GM12874 (cell line): Measurements from ENCODE around the gene ACCSL.

Source experiments
- CTCF ChIP-seq: IDR thresholded peaks from 2 replicates; pipeline ENCODE4 v1.5.1; 2011; ENCODE audit warnings: low read depth, mild to moderate bottlenecking, control low read depth, low read length, moderate library complexity; ENCODE audit not compliant: insufficient read depth

Gene ACCSL

DNA sequence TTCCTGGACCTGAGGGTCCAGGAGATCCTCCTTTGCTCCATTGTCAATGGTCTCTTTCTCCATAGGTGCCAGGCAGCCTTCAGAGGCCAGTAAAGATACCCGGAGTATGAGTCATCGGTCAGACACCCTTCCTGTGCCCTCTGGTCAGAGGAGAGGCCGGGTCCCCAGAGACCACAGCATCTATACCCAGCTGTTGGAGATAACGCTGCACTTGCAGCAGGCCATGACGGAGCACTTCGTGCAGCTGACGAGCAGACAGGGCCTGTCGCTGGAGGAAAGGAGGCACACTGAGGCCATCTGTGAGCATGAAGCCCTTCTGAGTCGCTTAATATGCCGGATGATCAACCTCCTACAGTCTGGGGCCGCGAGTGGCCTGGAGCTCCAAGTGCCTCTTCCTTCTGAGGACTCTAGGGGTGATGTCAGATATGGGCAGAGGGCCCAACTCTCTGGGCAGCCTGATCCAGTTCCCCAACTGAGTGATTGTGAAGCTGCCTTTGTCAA is at the start of gene ACCSL:
Gene ACCSL, plus strand, starts transcription at position 51 of the 501 bp plus-strand sequence. Its CDS starts 56 bp downstream, at position 107.
- TF ChIP-seq CTCF: no peak

GRCh38 chr11:43998308-43998707 is 49.5 kb upstream of the ACCSL start:
- no peak for TF ChIP-seq CTCF

GRCh38 chr11:44000731-44001130 is 47.0 kb upstream of the ACCSL start:
- no peak for TF ChIP-seq CTCF

DNA sequence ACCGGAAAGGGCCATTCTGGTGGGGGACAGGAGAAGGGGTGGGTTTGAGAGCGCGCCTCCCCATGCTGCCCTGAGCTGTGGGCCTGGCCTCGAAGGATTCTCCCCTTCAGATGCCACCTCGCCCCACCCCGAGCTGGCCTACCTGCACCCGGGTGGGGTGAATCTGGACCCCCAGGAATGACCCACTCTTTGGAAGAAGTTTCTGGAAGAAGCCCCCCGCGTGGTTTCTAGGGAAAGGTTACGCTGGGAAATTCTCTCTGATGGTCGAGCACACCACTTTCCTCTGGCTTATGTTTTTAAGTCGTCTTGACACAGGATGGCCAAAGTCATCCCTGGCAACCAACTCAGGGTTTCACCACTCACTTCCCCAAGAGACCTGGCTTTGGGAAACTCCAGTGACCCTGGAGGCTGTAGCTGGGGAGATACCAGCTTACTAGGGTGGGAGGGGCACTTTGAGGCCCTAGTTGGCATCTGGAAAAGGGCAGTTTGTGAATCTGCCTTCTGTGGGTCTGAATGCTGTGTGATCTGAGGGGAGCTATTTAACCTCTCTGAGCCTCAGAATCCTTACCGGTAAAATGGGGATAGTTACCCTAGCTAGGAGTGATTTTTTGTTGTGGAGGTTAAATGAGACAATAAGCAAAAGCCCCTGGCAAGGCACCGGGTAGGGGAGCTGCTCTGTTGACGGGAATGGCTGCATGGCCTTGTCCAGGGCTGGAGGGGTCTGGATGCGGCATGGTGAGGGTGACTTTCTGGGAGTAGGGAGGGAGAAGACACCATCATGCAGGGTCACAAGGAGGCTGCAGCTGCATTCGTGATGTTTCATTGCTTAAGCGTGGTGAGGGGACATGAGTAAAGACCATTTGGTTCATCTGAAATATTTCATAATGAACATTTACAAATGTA is 45.3 kb upstream of the ACCSL start:
- TF ChIP-seq CTCF: no peak

DNA sequence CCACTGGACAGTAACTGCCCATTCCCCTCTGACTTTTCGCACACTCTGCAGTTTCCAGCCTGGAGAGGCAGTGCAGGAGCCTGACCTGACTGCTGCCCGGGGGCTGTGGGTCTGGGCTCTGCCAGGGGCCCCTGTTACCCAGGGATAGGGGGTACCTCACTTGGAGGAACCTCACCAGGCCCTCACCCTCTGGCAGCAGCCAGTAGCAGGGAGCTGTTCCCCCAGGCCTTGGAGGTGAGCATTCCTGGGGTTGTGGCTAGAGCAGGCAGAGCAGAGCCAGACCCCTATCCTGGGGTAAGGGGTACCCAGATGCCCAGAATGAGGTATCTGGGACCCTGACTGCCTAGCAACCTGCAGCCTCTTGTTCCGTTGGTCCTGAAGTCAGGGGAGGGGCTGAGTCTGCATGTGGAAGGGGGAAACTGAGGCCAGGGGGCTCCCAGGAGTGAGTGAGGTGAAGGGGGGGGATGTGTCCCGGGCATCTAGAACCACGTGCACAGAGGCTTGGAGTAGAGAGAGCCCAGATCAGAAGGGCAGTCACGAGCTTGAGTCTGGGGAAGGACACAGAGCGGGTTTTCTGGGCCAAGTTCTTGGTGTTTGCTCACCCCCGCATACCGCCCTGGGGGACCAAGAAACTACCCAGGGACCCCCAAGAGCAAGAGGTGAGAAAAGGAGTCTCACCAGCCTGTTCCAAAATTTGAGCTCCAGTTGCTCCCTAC is 43.9 kb upstream of the ACCSL start:
- TF ChIP-seq CTCF: no peak

DNA sequence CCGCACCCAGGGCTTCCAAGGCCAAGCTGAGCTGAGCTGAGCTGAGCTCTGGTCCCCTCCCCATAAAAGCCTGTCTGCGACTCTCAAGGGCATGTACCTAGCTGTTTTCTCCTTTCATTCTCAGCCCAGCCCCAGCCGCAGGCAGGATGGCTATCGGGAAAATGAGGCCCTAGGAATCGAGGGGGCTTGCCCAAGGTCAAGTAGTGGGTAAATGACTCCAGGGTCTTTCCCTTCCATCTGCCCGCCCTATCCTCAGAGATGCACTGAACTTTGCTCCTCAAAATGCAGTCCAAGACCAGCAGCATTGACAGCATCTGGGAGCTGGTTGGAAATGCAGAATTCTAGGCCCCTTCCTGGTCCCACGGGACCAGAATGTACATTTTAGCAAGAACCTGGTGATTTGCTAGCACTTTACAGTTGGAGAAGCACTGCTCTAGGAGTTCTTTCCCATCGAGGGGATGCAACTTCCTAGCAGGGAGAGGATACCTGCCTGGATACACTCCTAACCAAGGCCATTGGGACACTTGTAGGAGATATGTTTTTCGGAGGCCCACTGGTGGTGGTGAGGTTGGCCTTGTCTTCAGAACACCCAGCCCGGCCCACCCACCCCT is 43.2 kb upstream of the ACCSL start:
- no peak for TF ChIP-seq CTCF
